Activated CD8-positive, alpha-beta T cell treated with anti-CD3 and anti-CD28 coated beads, Interleukin-2, amount 10 ng/mL, durations not matched to agents 7 days and 5 days (primary cell): ENCODE data around the gene UNC93B1. TPM values are rescaled to one million over a fixed set of nuclear protein-coding genes. Genes with fewer than 3 reads are reported as not detected.

ENCODE experiments used
- ATAC-seq: fragments of 150-1000 bp; cut with Tn5 transposase; one replicate; pipeline ENCODE4 v1.10.0; 2021; ENCODE audit warnings: moderate library complexity
- CTCF ChIA-PET: fragments of 350-600 bp; sonication (Branson Sonifier 250); formaldehyde crosslinking; loops from one replicate; lab custom pipeline; 2021; ENCODE audit warnings: antibody characterized with exemption; lab: Charles Lee
- POLR2A ChIA-PET: fragments of 350-600 bp; sonication (Branson Sonifier 250); formaldehyde crosslinking; loops from one replicate; lab custom pipeline; 2021; ENCODE audit warnings: antibody characterized with exemption; lab: Charles Lee
- DNase-seq: peaks from one replicate; pipeline ENCODE4 v3.0.0-alpha.2; 2020
- H3K27ac Mint-ChIP-seq: one replicate; pipeline ENCODE4 v1.8.0; 2021; ENCODE audit warnings: mild to moderate bottlenecking, mixed read lengths
- H3K27me3 Mint-ChIP-seq: one replicate; pipeline ENCODE4 v1.8.0; 2021; ENCODE audit warnings: low read depth, mixed read lengths
- H3K36me3 Mint-ChIP-seq: one replicate; pipeline ENCODE4 v1.8.0; 2021; ENCODE audit warnings: low read depth, mixed read lengths
- H3K4me1 Mint-ChIP-seq: one replicate; pipeline ENCODE4 v1.8.0; 2021; ENCODE audit warnings: low read depth, mixed read lengths
- H3K4me3 Mint-ChIP-seq: one replicate; pipeline ENCODE4 v1.8.0; 2021; ENCODE audit warnings: mild to moderate bottlenecking, mixed read lengths
- H3K9me3 Mint-ChIP-seq: one replicate; pipeline ENCODE4 v1.8.0; 2022; ENCODE audit warnings: mixed read lengths; ENCODE audit not compliant: insufficient read depth
- total RNA-seq, 2 experiments: library from RNA; stranded (reverse); gene quantifications; one replicate each; pipeline ENCODE4 v1.2.3, GENCODE V29; 2021

Gene UNC93B1
- total RNA-seq, 2 experiments from 2014 or later = 27.8 to 29.8 TPM

DNA sequence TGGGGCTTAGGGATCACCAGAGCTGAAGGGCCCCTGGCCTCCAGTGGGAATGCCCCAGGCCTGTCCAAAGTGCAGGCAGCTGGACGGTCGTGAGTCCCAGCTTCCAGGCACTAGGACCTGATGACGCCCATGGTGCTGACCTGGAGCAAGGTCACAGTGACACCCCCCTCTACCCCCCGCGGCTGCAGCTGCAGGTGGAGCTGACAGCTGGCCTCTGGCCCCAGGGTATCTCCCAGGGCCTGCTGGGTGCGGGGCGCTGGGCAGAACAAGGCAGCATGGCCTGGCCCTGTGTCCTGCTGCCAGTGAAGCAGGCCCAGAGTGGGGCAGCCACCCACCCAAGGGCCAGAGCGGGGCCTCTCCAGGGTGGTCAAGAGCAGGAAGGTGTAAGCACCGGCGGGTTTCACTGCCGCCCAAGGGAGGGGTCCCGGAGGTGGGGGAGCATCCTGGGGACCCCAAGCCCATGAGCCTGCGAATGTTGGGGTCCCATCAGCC lies 34.4 kb upstream of the UNC93B1 start:
- Mint-ChIP-seq H3K4me1 (peaks cover 38% of the 10 kb centered on the region), H3K27ac (peak overlapping the region; percentile 49), H3K4me3 (peak overlapping the region; percentile 91), H3K9me3 (no peaks in the 10 kb centered on the region), H3K36me3 (peaks cover 26% of the 10 kb centered on the region), H3K27me3 (no peaks in the 10 kb centered on the region)
- ATAC-seq (no peak), DNase-seq (no peak)
- ChIA-PET CTCF (interaction anchor here (1.3 kb wide), 1 partner anchor 168 kb away, joined by 3 read pairs; no protein-coding TSS in a partner anchor), POLR2A (interaction anchor here (1.1 kb wide), 1 partner anchor 8 kb away, joined by 3 read pairs; no protein-coding TSS in a partner anchor)

DNA sequence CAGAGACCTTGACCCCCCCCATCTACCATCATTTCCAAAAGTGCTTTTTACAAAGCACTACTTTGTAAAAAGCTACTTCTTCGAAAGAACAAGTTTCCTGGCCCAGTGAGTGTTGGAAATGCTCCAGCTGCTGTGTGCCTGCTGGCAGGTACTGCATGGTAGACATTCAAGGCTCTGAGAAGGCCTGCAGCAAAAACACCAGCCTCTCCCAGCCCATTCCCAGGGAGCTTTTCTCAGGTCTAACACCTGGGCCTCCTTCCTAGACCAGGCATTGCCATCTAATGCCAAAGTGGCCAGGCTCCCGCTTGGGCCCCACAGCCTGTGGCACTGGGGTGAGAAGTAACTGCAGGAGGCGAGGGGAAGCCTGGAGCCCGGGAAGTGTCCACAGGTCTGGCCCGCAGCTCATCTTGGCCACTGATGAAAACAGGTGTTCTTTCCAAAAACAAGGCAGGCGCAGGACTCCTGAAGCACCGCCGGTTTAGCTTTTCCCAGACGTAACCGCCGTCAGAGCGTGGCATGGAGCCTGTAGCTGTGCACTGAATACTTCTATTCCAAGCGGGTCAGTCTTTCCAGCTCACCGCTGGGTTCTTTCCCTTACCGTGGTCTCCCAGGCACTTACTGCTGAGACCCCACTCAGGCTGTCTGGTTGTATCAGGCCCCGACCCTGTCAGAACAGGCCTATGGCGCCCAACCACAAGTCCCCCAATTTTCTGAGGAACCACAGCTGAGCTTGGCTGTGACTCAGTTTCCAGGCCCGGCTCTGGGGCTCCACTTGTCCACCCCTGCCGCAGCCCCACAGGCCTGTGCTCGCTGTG lies 33.7 kb upstream of the UNC93B1 start:
- Mint-ChIP-seq H3K9me3 (no peaks in the 10 kb centered on the region), H3K36me3 (peaks cover 26% of the 10 kb centered on the region), H3K4me1 (peaks cover 38% of the 10 kb centered on the region), H3K27ac (peak overlapping the region; percentile 88), H3K4me3 (peak overlapping the region; percentile 48), H3K27me3 (no peaks in the 10 kb centered on the region)
- DNase-seq = no peak
- ATAC-seq = no peak
- POLR2A ChIA-PET = interaction anchor here (1.1 kb wide), 1 partner anchor 8 kb away, joined by 3 read pairs; no protein-coding TSS in a partner anchor
- CTCF ChIA-PET = interaction anchor here (1.3 kb wide), 1 partner anchor 169 kb away, joined by 3 read pairs; no protein-coding TSS in a partner anchor

DNA sequence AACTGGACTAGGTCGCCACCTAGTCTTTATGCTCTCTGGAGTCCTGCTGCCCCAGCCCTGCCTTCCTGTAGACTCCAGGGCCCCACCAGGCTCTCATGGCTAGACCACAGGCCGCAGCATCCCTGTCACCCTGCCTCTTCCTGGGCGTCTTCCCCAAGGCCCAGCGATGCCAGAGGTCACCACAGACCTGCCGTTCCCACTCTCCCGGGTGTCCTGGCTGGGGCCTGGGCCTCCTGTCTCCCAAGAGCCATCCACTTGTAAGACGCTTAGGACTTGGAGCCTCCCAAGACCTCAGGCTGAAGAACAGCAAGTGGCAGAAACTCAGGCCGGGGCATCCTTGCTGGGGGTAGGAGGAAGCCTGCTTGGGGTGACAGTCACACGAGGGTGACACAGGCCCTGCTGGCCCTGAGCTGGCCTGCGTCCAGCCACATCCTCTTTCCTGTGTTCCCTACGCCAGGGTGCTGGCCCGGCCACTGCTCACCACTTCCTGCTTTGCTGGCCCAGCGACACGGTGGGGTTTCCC lies 32.9 kb upstream of the UNC93B1 start:
- H3K27ac Mint-ChIP-seq = peak overlapping the region; percentile 88
- CTCF ChIA-PET = no interaction called here
- ATAC-seq (no peak), DNase-seq (peak; percentile 30)
- H3K36me3 Mint-ChIP-seq = peaks cover 22% of the 10 kb centered on the region
- no peaks in the 10 kb centered on the region for H3K9me3 Mint-ChIP-seq
- POLR2A ChIA-PET = no interaction called here
- peaks cover 35% of the 10 kb centered on the region for H3K4me1 Mint-ChIP-seq
- H3K4me3 Mint-ChIP-seq = no peak overlapping the region
- no peaks in the 10 kb centered on the region for H3K27me3 Mint-ChIP-seq

DNA sequence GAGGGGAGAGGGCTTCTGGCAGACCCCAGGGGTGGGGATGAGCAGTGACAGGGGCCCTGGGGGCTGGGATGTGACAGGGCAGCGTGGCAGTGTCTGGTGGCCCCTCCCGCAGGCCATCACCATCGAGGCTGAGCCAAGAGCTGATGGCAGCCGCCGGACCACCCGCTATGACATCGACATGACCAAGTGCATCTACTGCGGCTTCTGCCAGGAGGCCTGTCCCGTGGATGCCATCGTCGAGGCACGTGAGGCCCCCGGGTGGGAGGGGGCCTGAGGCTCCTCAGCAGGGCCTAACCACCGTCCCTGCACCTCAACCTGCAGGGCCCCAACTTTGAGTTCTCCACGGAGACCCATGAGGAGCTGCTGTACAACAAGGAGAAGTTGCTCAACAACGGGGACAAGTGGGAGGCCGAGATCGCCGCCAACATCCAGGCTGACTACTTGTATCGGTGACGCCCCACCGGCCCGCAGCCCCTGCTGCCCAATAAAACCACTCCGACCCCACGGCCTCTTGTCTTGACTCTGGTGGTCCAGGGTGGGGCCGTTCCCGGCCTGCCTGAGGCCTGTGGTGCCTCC lies 32.3 kb upstream of the UNC93B1 start:
- ATAC-seq (no peak), DNase-seq (no peak)
- peak overlapping the region; percentile 88 for H3K27ac Mint-ChIP-seq
- H3K9me3 Mint-ChIP-seq = no peaks in the 10 kb centered on the region
- ChIA-PET CTCF (no interaction called here), POLR2A (no interaction called here)
- no peaks in the 10 kb centered on the region for H3K27me3 Mint-ChIP-seq
- peaks cover 20% of the 10 kb centered on the region for H3K36me3 Mint-ChIP-seq
- peaks cover 35% of the 10 kb centered on the region for H3K4me1 Mint-ChIP-seq
- H3K4me3 Mint-ChIP-seq = no peak overlapping the region

DNA sequence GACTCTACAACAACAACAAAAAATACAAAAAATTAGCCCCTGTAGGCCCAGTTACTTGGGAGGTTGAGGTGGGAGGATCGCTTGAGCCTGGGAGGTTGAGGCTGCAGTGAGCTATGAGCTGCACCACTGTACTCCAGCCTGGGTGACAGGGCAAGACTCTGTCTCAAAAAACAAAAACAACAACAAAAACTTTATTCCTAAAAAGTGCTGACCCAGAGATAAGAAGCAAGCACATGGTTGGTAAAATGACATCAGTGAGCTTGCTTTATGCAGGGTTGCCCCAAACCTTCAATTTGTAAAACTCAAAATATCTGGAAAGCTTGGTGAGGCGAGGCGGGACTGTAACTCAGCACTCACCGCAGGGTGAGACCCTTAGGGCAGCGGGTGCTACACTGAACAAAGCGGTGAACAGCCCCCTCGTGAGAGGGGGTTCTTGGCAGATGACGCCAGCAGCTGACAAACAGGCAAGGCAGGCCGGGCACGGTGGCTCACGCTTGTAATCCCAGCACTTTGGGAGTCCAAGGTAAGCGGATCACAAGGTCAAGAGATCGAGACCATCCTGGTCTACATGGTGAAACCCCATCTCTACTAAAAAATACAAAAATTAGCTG lies 31.5 kb upstream of the UNC93B1 start:
- Mint-ChIP-seq H3K4me1 (peaks cover 33% of the 10 kb centered on the region), H3K9me3 (no peaks in the 10 kb centered on the region), H3K27me3 (no peaks in the 10 kb centered on the region), H3K36me3 (peaks cover 25% of the 10 kb centered on the region), H3K4me3 (no peak overlapping the region), H3K27ac (peak overlapping the region; percentile 57)
- DNase-seq = no peak
- CTCF ChIA-PET = no interaction called here
- no peak for ATAC-seq
- POLR2A ChIA-PET = interaction anchor here (1.1 kb wide), 1 partner anchor 36 kb away, joined by 3 read pairs; no protein-coding TSS in a partner anchor

DNA sequence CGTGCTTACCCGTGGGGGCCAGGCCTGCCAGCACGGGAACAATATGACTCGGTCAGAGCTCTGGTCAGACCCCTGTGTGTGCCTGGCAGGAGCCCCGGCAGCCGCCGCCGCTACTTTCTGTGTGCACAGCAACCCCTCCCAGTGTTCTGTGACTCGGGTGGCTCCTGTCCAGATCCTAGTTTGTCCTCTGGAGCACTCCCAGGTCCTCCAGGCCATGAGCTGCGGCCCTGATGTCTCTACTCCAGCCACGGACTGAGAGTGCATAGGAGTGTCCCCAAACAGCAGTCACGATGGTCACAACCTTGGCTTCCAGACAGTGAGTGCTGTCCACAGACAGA lies 29.8 kb upstream of the UNC93B1 start:
- POLR2A ChIA-PET = no interaction called here
- Mint-ChIP-seq H3K4me3 (no peak overlapping the region), H3K4me1 (peaks cover 49% of the 10 kb centered on the region), H3K36me3 (peaks cover 18% of the 10 kb centered on the region), H3K27me3 (no peaks in the 10 kb centered on the region), H3K27ac (no peak overlapping the region), H3K9me3 (no peaks in the 10 kb centered on the region)
- no peak for DNase-seq
- CTCF ChIA-PET = no interaction called here
- ATAC-seq = no peak

DNA sequence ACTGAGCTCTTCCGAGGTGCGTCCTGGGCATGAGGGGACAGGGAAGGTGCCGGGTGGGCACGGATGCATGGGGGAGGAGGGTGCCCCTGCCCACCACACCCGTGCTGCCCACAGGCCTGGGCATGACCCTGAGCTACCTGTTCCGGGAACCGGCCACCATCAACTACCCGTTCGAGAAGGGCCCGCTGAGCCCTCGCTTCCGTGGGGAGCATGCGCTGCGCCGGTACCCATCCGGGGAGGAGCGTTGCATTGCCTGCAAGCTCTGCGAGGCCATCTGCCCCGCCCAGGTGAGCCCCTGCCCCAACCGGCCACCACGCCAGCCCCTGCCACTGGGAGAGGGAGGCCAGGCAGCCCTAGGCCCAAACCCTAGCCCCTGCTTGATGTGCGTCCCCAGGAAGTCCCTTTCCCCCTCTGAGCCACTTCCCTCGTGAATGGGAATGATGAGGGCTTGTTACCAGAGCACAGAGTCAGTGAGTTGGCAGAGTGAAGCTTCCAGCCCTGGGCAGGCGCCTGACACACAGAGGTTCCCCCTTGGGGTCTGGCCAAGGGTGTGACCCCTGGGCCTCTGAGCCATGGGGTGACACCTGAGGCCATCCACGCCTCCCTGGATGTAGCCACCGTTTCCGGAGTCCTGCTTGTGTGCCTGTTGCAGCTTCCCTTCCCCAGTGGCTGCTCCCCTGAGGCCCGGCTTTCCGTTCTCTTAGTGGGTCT lies 29.3 kb upstream of the UNC93B1 start:
- DNase-seq (no peak), ATAC-seq (no peak)
- POLR2A ChIA-PET = no interaction called here
- Mint-ChIP-seq H3K4me3 (no peak overlapping the region), H3K4me1 (peaks cover 48% of the 10 kb centered on the region), H3K9me3 (no peaks in the 10 kb centered on the region), H3K27me3 (no peaks in the 10 kb centered on the region), H3K36me3 (peaks cover 18% of the 10 kb centered on the region), H3K27ac (no peak overlapping the region)
- CTCF ChIA-PET = no interaction called here

DNA sequence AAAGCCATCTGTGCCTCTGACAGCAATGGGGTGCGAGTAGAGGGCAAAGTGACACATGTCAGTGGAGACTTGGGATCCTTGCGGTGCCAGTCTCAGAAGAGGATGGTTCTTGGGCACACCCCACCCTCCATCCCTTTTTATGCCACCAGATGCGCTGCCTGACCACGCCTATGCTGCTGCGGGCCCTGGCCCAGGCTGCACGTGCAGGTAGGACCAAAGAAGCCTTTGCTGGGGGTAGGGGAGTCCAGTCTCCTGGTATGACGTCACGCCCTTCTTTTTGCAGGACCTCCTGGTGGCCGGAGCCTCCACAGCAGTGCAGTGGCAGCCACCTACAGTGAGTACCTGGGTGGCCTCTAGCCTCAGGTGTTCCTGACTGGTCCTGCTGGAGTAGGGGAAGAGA lies 28.1 kb upstream of the UNC93B1 start:
- no peak for DNase-seq
- ATAC-seq = no peak
- peak overlapping the region; percentile 97 for H3K4me3 Mint-ChIP-seq
- ChIA-PET POLR2A (interaction anchor here (2.4 kb wide), 1 partner anchor 9 kb away, joined by 15 read pairs; no protein-coding TSS in a partner anchor), CTCF (no interaction called here)
- H3K4me1 Mint-ChIP-seq = peaks cover 40% of the 10 kb centered on the region
- H3K27me3 Mint-ChIP-seq = no peaks in the 10 kb centered on the region
- H3K27ac Mint-ChIP-seq = peak overlapping the region; percentile 98
- H3K36me3 Mint-ChIP-seq = peaks cover 18% of the 10 kb centered on the region
- no peaks in the 10 kb centered on the region for H3K9me3 Mint-ChIP-seq

DNA sequence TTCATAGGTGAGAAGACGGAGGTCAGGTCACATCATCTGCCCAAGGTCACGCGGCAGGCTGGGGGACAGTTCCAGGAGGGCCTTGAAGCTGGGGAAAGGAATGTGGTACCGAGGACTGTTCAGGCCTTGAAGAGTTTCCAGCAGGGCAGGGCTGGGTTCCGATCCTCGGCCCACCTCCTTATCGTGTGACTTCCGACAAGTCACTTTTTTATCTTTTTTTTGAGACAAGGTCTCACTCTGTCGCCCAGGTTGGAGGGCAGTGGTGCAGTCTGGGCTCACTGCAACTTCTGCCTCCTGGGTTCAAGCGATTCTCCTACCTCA lies 27.2 kb upstream of the UNC93B1 start:
- POLR2A ChIA-PET = interaction anchor here (0.9 to 2.4 kb wide), 3 partner anchors 10 to 20 kb away, joined by 3 to 15 read pairs (median 3); no protein-coding TSS in a partner anchor

DNA sequence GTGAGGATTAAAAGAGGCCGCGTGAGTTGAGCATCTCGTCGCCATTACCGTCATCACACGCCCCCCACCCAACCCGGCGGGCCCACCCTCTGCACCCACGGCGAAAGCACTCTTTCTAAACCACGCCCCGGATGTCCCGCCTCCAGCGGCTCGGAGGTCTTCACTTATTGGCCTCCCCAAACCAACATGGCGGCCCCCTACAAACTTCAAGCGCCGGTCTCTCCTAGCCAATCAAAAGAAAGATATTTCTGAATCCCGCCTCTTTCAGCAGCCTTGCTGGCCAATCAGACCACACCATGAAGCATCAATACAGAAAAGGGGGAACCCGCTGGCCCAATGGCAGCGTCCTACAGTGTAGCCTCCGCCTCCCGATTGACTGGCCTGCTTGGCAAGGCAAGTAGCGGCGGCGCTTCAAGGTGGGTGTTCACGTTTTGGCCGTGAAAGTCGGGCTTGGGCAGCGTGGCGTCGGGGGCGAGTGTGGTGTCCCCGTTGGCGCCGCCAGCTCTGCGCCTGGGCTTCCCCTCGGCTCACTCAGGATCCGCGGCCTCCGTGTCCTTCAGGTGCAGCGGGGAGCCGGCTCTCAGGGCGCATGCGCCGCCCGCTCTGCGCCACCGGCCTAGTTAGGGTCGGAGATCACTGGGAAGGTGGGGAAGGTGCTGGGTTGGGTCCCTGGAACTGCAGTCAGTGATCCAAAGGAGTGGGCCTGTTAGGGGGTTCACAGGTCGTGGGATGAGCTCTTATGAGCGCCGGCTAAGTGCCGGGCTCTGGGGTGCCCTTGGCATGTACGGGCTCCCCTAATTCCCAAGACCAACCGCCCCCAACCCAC lies 26.6 kb upstream of the UNC93B1 start, which contains the start of gene NDUFS8:
NDUFS8 (plus strand) TSS at position 364 of the 826 bp plus-strand sequence. CDS start 1,471 bp downstream, outside the sequence.
- peaks cover 40% of the 10 kb centered on the region for H3K4me1 Mint-ChIP-seq

More for the DNA sequence above, 27.2 kb upstream of the UNC93B1 start:
- Mint-ChIP-seq H3K9me3 (no peaks in the 10 kb centered on the region), H3K36me3 (peaks cover 14% of the 10 kb centered on the region), H3K4me3 (peak overlapping the region; percentile 97), H3K4me1 (peaks cover 36% of the 10 kb centered on the region), H3K27ac (peak overlapping the region; percentile 98), H3K27me3 (no peaks in the 10 kb centered on the region)
- CTCF ChIA-PET = interaction anchor here (1.2 kb wide), 1 partner anchor 240 kb away, joined by 3 read pairs; no protein-coding TSS in a partner anchor
- no peak for ATAC-seq
- peak; percentile 35 for DNase-seq

More for the DNA sequence above, 26.6 kb upstream of the UNC93B1 start, which contains the start of gene NDUFS8:
- POLR2A ChIA-PET = interaction anchor here (0.7 to 2.4 kb wide), 4 partner anchors 8 to 21 kb away, joined by 3 to 15 read pairs (median 3); no protein-coding TSS in a partner anchor
- DNase-seq = peak; percentile 97
- Mint-ChIP-seq H3K27me3 (no peaks in the 10 kb centered on the region), H3K4me3 (peak within 1 kb of the TSS; percentile 97), H3K36me3 (peaks cover 14% of the 10 kb centered on the region), H3K9me3 (no peaks in the 10 kb centered on the region), H3K27ac (peak within 1 kb of the TSS; percentile 98)
- peak; percentile 98 for ATAC-seq
- CTCF ChIA-PET = interaction anchor here (1.2 kb wide), 1 partner anchor 240 kb away, joined by 3 read pairs; no protein-coding TSS in a partner anchor
